NCI-H748 treated with DMSO at 0.1 percent for 48 hours (cell line): ENCODE data around the gene CELA2B.

Experiments
- DNase-seq: peaks from one replicate; lab custom pipeline; 2025; lab: John Stamatoyannopoulos, UW

CELA2B gene

GRCh38 chr1:15526021-15526489, 50.2 kb downstream of the CELA2B start:
- DNase-seq = peak; percentile 29

GRCh38 chr1:15526490-15527339, 50.8 kb downstream of the CELA2B start, which contains the start of gene DNAJC16:
Gene DNAJC16, plus strand, starts transcription at chr1:15526848. Its CDS starts 2,258 bp downstream, at chr1:15529106.
- DNase-seq = peak; percentile 95

DNA sequence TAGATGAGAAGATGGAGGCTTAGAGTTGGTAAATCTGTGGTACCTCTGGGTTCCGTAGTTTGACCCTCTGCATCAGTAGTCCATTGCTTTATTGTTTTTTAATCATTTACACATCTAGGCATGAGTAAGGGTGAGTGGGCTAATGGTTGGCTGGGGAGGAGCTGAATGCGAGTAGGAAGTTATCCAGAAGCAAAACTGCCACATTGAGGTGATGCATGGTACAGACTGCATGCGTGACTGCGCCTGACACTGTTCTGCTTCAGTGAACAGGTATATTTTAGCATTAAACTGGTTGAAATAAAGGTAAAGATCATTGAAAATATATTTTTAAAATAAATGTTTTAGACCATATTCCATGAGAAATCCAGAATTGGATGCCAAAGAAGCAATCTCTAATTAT, 55.1 kb downstream of the CELA2B start:
- DNase-seq = no peak

DNA sequence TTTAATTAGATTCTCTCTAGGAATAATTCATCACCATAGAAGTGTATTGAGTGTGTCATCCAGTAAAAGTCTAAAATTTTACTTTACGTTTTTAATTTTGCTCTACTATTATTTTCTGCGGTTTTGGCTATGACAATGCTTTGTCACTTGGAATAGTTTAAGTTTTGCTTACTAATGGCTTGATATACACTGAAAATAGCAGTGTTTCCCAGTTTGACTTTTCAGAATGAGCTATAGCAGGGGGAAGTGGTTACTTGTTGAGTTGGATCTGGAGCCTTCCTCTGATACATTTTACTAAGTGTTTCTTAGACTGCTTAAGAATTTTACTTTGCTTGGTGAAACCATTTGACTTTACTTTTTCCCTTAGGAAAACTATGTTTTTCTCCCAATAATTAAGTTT, 55.8 kb downstream of the CELA2B start:
- DNase-seq = no peak

DNA sequence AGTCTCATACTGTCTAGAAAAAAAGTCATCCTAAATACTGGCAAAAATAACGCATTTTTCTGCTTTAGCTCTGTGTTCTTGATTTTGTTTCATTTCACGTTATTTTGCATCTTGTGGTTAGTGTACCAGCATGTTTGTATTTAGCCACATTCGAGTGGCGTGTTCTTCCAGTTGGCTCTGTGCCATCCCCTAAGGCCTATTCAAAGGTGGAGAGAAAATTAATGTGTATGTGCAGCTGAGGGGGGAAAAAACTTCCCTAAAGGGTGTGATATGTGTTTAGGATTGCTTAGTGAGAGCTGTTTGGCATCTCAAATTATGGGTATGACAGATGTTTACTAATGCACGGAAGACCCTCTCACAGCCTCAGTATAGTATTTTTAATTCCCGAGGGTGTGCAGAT, 62.9 kb downstream of the CELA2B start:
- no peak for DNase-seq

- DNase-seq = no peak
Measured at GRCh38 chr1:15540186-15540585, 64.3 kb downstream of the CELA2B start.
